ENCODE measurements around the gene TRAPPC5.

Gene TRAPPC5

DNA sequence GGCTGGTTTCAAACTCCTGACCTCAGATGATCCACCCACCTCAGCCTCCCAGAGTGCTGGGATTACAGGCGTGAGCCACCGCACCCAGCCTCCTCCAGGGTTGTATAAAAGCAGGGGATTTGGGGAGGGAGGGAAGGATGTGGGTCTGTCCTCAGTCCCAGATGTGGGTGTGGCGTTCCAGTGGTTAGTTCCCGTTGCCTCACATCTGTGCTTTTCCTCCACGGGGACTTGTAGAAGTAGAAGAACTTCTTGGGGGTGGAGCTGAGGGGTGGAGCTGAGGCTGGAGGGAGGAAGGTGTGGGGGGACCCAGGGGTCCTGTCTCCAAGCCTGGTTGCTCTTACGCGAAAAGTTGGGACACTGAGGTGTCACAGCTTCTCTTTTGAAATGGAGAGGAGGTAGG lies 4.3 kb upstream of the TRAPPC5 start:
- no peak for DNase-seq (ENCODE audit: low spot score)

DNA sequence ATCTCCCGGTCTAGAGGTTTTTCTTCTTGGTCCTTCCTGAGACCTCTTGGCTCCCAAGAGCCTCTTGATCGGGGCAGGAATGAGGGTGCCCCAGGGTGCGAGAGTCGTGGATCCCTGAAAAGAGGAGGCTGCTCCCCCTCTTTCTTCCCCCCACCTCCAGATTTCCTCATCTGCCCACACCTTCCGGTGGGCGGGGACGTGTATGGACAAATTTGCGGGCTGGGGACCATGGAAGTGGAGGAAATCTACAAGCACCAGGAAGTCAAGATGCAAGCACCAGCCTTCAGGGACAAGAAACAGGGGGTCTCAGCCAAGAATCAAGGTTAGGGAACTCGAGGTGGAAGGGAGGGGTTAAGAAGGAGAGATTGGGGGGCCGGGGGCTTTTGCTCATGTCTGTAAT lies 3.8 kb upstream of the TRAPPC5 start, which contains the start of gene MCEMP1:
Gene MCEMP1, plus strand, starts transcription at position 237 of the 400 bp plus-strand sequence. Its CDS starts 31 bp downstream, at position 268.
- DNase-seq (ENCODE audit: low spot score): no peak

DNA sequence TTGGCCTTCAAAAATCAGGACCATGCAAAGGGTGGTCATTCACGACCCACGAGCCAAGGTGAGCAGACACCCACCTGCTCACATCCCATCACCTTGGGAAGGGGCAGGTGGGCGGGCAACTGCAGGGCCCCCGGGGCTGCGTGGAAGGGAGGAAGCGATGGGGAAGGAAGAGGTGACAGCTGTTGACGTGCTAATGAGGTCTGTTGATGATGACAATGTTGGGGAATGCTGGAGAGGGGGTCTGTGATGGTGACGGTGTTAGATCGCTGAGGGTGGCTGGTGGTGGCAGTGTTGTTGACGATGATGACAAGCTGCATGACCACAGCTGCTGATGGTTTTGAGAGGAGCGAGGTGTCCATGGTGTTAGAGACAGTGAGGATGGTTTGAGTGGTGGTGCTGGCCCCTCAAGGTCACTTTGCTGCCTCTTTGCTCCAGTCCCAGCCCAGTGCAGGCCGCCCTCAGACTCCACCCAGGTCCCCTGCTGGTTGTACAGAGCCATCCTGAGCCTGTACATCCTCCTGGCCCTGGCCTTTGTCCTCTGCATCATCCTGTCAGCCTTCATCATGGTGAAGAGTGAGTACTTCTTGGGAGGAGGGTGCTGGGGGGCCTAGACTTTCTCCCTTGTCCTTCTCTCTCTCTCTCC lies 2.8 kb upstream of the TRAPPC5 start:
- DNase-seq (ENCODE audit: low spot score): no peak

DNA sequence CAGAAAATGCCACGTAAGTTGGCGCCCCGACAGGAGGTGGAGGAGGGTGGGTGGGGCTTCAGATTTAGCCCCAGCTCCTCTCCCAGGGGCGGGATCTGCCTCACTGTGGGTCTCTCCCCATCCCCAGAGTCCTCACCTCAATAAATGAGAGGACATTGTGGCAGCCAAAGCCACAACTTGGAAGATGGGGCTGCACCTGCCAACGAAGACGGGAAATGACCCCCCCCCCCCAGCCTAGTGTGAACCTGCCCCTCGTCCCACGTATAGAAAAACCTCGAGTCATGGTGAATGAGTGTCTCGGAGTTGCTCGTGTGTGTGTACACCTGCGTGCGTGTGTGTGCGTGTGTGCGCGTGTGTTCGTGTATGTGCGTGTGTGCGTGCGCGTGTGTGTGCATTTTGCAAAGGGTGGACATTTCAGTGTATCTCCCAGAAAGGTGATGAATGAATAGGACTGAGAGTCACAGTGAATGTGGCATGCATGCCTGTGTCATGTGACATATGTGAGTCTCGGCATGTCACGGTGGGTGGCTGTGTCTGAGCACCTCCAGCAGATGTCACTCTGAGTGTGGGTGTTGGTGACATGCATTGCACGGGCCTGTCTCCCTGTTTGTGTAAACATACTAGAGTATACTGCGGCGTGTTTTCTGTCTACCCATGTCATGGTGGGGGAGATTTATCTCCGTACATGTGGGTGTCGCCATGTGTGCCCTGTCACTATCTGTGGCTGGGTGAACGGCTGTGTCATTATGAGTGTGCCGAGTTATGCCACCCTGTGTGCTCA lies 1.5 kb upstream of the TRAPPC5 start:
- DNase-seq (ENCODE audit: low spot score): no peak

DNA sequence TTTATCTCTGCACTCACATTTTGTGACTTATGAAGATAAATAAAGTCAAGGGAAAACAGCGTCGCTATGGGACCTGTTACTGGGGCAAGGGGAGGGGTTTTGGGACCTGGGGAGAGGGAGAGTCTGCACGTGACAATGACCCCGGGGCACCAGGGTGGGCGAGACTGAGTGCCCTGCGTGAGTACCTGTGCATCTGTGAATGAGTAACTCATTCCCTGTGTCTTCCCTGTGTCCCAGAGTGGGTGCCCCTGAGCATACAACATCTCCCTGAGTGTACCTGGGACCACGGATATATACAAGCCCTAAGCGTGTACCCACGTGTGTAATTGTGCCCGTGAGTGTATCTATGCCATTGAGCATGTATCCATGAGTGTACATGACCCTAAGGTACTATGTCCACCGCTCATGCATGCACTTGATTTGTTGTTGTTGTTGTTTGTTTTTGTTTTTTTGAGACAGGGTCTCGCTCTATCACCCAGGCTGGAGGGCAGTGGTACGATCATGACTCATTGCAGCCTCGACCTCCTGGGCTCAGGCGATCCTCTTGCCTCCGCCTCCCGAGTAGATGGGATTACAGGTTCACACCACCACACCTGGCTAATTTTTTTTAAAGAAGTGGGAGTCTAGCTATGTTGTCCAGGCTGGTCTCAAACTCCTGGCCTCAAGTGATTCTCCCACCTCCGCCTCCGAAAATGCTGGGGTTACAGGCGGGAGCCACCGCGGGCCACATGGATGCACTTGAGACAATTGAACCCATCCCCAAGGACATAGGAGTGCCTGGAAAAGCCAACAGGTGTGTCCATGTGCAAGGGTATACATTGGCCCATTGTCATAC lies 645 bp upstream of the TRAPPC5 start:
- no peak for DNase-seq (ENCODE audit: low spot score)

DNA sequence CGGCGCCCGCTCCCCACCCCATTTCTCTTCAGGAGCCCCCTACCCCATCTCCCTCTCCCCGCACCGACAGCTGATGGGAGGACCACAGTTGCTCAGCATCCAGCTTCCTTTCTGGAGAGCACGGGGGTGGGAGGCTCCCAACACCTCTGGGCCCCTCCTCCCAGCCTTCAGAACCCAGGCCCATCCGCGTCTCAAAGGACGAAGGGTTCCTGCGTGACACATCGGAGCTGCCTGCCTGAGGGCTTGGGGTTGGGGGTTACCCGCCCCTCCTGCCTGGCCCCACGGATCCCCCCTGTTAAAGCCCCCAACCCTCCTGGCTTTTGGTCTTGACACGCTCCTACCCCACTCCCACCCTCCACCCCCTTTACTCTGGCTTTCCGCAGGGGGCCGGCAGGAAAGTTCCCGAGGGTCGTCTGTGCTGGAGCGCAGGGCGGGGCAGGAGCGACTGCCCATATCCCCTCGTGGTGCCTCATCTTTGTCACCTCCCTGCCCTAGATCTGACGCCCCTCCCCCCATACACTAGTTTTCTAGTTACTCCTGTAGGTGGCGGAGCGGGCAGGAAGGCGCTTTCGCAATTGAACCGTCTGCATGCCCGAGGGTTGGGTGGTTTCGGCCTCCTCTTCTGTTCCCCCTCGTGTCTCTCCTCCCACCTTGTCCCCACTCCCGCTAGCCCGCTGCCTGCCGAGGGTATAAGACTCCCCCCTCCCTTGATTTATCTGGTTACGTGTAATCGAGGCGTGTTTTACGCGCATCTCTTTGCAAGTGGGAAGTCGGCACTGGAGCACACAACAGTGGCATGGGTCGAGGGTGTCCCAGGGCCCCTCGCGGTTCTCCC lies 924 bp downstream of the TRAPPC5 start:
- peak; percentile 63 for DNase-seq (ENCODE audit: low spot score)

DNA sequence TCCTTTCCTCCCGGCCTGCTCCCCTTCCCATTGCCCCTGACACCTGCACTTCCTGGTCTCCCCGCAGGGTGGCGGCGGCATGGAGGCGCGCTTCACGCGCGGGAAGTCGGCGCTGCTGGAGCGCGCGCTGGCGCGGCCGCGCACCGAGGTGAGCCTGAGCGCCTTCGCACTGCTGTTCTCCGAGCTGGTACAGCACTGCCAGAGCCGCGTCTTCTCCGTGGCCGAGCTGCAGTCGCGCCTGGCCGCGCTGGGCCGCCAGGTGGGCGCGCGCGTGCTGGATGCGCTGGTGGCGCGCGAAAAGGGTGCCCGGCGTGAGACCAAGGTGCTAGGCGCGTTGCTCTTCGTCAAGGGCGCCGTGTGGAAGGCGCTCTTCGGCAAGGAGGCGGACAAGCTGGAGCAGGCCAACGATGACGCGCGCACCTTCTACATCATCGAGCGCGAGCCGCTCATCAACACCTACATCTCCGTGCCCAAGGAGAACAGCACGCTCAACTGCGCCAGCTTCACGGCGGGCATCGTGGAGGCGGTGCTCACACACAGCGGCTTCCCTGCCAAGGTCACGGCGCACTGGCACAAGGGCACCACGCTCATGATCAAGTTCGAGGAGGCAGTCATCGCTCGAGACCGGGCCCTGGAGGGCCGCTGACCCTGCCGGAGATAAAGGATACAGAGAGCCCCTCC lies 1.7 kb downstream of the TRAPPC5 start:
- no peak for DNase-seq (ENCODE audit: low spot score)

DNA sequence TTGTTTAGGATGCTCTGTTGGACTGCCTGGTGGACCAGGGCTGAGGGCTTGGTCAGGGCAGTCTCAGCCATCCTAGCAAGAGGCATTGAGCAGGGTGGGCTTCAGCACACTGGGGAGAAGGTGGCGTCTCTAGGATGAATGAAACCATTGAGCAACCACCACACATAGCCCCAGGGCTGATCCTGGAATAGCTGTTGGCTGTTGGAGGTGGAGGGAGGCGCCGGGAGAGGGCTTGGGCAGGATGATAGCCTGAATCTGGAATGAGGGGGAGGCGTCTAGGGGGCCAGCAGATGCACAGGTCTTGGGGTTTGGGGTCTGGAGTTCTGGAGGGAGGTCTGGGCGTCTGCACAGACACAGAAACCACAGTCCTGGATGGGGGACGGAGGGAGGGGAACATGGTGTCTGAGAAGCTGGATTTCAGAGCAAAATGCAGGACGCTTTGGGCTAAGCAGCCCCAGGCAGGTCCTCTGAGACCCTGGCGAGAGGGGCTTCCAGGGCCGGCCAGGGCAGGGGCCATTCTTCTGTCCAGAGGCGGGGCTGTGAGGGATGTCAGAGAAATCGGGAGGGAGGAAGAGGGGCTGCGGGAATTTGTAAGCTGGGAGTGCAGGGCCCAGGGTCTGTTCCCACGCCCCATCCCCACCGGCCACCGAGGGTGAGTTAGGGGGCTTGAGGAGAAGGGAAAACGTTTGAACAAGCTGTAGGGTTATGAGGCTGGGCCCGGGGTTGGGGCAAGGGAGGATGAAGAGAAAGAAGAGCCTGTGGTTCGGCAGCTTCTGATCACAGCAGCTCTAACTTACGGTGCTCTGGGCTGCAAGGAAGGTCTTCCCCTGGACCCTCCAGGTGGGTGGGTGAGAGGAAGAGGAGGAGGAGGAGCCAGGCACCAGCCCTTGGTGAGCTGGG lies 5.2 kb downstream of the TRAPPC5 start:
- no peak for DNase-seq (ENCODE audit: low spot score)

DNA sequence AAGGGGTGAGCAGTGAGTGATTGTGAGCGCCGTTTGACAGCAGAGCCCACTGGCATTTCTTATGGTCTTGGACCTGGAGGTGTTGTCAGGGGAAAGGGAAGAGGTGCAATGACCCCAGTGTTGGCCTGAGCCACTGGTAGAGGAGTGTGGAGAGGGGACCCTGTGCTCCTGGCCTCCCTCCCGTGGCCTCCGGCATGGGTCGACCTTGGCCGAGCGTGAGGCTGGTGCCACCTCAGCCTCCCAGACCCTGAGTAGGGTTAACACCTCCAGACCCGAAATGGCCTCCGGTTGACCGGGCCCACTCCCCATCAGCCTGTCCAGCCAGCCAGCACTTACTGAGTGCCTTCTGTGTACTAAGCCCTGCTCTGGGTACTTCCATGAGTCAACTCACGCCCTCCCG lies 6.5 kb downstream of the TRAPPC5 start:
- no peak for DNase-seq (ENCODE audit: low spot score)

DNA sequence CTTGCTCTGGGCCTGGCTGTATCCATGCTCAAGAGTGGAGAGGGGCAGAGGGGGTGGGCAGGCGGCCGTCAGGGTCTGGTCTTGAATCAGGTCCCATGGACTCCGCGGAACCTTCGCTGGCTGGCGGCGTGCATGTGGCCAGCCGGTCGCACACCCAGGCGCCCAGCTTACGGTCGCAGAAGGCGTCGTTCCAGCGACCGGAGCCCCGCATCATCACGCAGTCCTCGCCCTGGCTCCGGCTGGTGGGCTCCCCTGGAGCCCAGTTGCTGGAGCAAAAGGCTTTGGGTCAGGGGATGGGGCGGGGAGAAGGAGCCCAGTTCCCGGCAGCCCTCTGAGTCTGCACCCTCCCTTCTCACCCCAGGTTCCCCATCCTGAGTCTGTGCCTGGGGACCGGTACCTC lies 8.5 kb downstream of the TRAPPC5 start:
- no peak for DNase-seq (ENCODE audit: low spot score)

DNA sequence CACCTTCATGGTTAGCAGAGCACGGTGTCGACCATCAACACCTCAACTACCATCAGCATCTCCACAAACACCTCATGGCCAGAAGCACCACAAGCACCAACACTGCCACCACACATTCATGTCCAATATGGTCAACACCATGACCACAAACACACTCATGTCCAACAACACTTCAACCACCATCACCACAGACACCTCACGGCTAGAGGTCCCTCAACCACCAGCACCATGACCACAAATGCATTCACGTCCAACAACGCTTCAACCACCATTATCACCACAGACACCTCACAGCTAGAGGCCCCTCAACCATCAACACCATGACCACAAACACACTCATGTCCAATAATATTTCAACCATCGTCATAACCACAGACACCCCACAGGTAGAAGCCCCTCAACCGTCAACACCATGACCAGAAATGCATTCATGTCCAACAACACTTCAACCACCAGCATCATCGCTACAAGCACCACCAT lies 10.2 kb downstream of the TRAPPC5 start:
- DNase-seq (ENCODE audit: low spot score): no peak

DNA sequence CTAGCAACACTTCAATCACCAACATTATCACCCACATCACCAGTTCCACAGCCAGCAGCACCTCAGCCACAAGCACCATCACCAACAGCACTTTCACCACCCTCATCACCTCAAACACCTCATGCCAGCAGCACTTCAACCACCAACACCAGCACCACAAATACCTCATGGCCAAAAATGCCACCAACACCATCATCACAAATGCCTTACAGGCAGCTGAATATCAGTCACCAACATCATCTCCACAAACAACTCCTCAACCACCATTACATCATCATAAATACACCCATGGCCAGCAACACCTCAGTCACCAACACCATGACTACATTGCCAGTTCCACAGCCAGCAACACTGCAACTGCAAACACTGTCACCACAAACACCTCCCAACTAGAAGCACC lies 10.9 kb downstream of the TRAPPC5 start:
- no peak for DNase-seq (ENCODE audit: low spot score)

DNA sequence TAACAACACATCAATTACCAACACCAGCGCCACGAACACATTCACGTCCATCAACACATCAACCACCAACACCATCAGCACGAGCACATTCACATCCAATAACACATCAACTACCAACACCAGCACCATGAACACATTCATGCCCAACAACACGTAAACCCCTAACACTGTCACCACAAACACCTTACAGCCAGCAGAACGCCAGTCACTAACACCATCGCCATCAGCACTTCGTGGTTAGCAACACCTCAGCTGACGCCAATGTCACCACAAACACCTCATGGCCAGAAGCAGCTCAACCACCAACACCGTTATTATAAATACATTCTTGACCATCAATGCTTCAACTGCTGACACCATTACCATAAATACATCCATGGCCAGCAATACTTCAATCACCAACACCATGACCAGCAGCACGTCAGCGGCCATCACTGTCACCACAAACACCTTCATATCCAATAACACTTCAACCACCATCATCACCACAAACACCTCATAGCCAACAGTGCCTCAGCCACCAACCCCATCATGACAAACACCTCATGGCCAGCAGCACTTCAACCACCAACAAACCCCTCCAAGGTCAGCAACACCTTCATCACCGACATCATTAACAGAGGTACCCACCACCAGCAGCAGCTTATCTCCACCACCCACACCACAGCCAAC lies 11.9 kb downstream of the TRAPPC5 start:
- DNase-seq (ENCODE audit: low spot score): no peak

DNA sequence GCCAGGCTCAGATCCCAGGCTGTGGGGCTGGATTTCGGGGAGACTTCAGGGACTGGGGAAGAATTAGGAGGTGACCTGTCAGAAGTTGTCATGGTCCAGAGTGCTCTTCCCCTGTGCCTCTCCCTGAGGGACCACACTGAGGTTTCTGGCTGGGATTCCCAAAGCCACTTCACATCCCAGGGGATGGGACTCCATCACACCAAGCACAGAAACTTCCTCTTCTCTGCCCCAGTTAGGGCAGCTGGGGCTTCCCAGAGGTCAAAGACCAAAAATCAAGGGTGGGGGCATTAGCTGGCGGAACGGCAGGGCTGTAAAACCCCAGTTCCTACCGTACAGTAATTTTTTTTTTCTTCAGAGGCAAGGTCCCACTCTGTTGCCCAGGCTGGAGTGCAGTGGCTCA lies 13.9 kb downstream of the TRAPPC5 start:
- no peak for DNase-seq (ENCODE audit: low spot score)

DNA sequence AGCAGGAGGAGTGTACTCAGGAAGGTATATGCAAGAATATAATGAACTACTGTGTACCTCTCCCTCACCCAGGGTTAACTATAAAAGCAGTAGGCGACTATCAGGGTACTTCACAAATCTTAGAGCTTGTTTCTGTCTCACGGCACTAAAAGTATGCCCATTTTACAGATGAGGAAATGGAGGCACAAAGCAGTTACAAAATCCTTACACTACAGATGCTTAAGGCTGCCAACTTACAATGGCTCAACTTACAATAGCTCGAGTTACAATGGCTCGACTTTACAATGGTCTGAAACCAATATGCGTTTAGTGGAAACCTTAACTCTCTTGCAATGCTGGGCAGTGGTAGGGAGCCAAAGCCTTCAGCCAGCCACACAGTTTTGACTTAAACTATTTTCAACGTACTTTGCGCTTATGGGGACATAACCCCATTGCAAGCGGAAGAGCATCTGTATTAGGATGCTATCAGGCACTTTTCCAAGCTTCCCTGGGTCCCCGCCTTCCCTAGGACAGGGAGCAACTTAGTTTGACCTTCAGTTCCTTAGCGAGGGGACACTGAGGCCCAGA lies 17.2 kb downstream of the TRAPPC5 start:
- no peak for DNase-seq (ENCODE audit: low spot score)

DNA sequence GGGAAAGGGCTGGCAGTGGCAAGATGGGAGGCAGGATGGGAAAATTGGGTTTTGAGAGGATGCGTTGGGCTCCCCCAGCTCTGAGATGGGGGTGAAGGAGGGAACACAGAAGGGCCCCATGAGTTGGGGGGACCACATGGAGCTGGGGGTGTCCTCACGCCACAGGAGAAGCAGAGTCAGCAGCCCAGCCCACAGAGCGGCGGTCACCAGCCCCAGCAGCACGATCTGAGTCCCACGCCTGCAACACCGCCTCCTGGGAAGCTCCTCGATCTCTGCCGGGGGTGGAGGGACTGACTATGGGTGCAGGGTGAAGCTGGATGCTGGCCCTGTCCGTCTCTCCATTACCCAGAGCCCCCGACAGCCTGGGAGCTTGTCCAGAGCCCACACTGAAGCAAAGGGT lies 17.9 kb downstream of the TRAPPC5 start:
- DNase-seq (ENCODE audit: low spot score): no peak

DNA sequence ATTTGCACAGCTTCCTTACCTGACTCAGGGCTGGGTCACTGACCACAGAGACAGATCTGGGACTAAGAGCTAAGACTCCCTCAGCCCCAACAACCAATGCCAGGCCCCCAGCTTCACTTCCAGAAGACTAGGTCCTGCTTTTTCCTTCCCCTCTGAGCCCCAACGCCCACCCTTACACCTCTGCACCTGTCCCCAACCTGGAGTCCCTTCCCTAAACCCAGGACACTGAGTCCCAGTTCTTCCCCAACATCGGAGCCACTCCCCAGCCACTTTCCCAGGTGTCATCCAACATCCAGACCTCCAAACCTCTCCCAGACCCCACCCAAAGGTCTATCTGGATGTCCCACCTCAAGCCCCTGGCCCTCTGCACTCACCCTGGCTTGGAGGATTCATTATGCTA lies 18.4 kb downstream of the TRAPPC5 start:
- no peak for DNase-seq (ENCODE audit: low spot score)

DNA sequence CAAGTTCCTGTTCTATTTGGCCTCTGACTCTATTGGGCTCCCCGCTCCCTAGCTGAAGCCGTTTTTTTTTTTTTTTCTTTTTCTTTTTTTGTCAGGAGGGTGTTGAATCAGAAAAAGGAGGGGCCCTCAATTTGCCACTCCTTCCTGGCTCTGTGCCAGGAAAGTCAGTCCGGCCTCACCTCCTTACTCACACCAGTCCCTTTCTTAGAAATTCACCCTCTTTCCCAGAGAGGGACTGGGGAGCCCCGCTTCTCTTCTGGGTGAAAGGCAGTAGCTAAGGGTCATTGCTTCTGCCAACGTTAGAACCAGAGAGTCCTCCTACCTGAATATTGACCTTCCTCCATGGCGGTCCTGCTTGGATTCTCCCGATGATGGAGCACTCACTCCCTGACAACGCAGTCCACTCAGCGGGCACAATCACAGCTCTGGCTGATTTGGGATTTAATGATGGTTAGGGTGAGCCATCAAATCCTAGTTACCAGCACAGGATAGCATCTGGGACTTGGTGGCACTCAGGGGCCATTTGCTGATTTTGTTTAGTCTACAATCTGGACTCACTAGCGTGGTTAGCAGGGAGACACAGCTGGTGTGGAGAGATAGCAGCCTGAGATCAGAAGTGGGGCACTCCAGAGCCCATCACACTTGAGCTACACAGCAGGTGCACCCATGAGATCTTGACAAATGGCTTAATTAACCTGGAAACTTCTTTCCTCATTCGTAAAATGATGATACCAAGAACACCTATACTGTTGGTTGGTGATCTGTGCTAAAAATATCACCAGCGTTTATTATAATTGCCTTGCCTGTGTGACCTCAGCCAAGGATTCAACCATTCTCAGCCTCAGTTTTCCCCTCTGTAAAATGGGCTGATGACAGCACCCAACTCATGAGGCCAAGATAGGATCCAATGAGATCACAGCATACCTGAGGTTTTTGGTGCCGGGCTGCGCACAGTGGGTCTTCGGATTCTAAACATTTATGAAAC lies 19.1 kb downstream of the TRAPPC5 start:
- DNase-seq (ENCODE audit: low spot score): peak; percentile 13
